Muscle layer of colon (tissue), 2 donors: ENCODE measurements around the gene ZFPM1.

Experiments used
- H3K27ac ChIP-seq: one replicate; pipeline ENCODE4 v1.7.0; 2013; ENCODE audit warnings: low read depth, mild to moderate bottlenecking, low read length, moderate library complexity
- H3K27me3 ChIP-seq, 2 donors: one replicate each; pipeline ENCODE4 v1.7.0; 2013; ENCODE audit warnings: low read length in 2 of 2, mild to moderate bottlenecking in 2 of 2; ENCODE audit not compliant: insufficient read depth in 2 of 2, control insufficient read depth in 1 of 2
- H3K36me3 ChIP-seq: one replicate; pipeline ENCODE4 v1.7.0; 2013; ENCODE audit warnings: mild to moderate bottlenecking, low read length; ENCODE audit not compliant: insufficient read depth
- H3K4me1 ChIP-seq: one replicate; pipeline ENCODE4 v1.7.0; 2013; ENCODE audit warnings: mild to moderate bottlenecking, low read length; ENCODE audit not compliant: insufficient read depth
- H3K4me3 ChIP-seq, 2 donors: one replicate each; pipeline ENCODE4 v1.7.0; 2013; ENCODE audit warnings: low read length in 2 of 2, low read depth in 1 of 2, mild to moderate bottlenecking in 1 of 2, moderate library complexity in 1 of 2
- H3K9ac ChIP-seq: one replicate; pipeline ENCODE4 v1.7.0; 2013; ENCODE audit warnings: low read length
- H3K9me3 ChIP-seq: one replicate; pipeline ENCODE4 v1.7.0; 2013; ENCODE audit warnings: mild to moderate bottlenecking, low read length
- donor health status: abdominal sarcoma.
- donor health status: Adenocarcinoma of cecum.

Gene ZFPM1

GRCh38 chr16:88436796-88437195, 16.3 kb upstream of the ZFPM1 start:
- Histone ChIP-seq H3K27ac (no peak overlapping the region), H3K27me3 (peaks cover 0 to 31% of the 10 kb centered on the region in 2 donors), H3K4me1 (no peaks in the 10 kb centered on the region), H3K9ac (no peak overlapping the region), H3K4me3 (no peak overlapping the region), H3K9me3 (no peaks in the 10 kb centered on the region), H3K36me3 (no peaks in the 10 kb centered on the region)

GRCh38 chr16:88437367-88437964, 15.6 kb upstream of the ZFPM1 start:
- peaks cover 0 to 29% of the 10 kb centered on the region in 2 donors for H3K27me3 ChIP-seq
- H3K4me1 ChIP-seq, result no peaks in the 10 kb centered on the region
- H3K9me3 ChIP-seq, result no peaks in the 10 kb centered on the region
- no peaks in the 10 kb centered on the region for H3K36me3 ChIP-seq
- H3K9ac ChIP-seq, result no peak overlapping the region
- no peak overlapping the region for H3K27ac ChIP-seq
- H3K4me3 ChIP-seq, result no peak overlapping the region

GRCh38 chr16:88438084-88438870, 14.8 kb upstream of the ZFPM1 start:
- no peak overlapping the region for H3K4me3 ChIP-seq
- H3K36me3 ChIP-seq, result no peaks in the 10 kb centered on the region

GRCh38 chr16:88439016-88439415, 14.1 kb upstream of the ZFPM1 start:
- no peak overlapping the region for H3K27ac ChIP-seq

More at GRCh38 chr16:88438084-88438870, 14.8 kb upstream of the ZFPM1 start:
- peaks cover 0 to 29% of the 10 kb centered on the region in 2 donors for H3K27me3 ChIP-seq
- no peak overlapping the region for H3K27ac ChIP-seq
- H3K9ac ChIP-seq, result no peak overlapping the region
- H3K4me1 ChIP-seq, result no peaks in the 10 kb centered on the region
- H3K9me3 ChIP-seq, result no peaks in the 10 kb centered on the region

GRCh38 chr16:88439706-88440105, 13.4 kb upstream of the ZFPM1 start:
- Histone ChIP-seq H3K36me3 (no peaks in the 10 kb centered on the region), H3K4me1 (no peaks in the 10 kb centered on the region), H3K27ac (no peak overlapping the region), H3K27me3 (peaks cover 0 to 27% of the 10 kb centered on the region in 2 donors), H3K4me3 (no peak overlapping the region), H3K9ac (no peak overlapping the region), H3K9me3 (no peaks in the 10 kb centered on the region)

More at GRCh38 chr16:88439016-88439415, 14.1 kb upstream of the ZFPM1 start:
- H3K9ac ChIP-seq, result no peak overlapping the region
- H3K9me3 ChIP-seq, result no peaks in the 10 kb centered on the region
- H3K4me3 ChIP-seq, result no peak overlapping the region
- no peaks in the 10 kb centered on the region for H3K4me1 ChIP-seq
- peaks cover 0 to 26% of the 10 kb centered on the region in 2 donors for H3K27me3 ChIP-seq
- no peaks in the 10 kb centered on the region for H3K36me3 ChIP-seq

- Histone ChIP-seq H3K9me3 (no peaks in the 10 kb centered on the region), H3K27me3 (peaks cover 0 to 30% of the 10 kb centered on the region in 2 donors), H3K9ac (no peak overlapping the region), H3K36me3 (no peaks in the 10 kb centered on the region), H3K27ac (no peak overlapping the region), H3K4me1 (no peaks in the 10 kb centered on the region), H3K4me3 (no peak overlapping the region)
Observed at GRCh38 chr16:88440111-88440510, 13.0 kb upstream of the ZFPM1 start.

GRCh38 chr16:88440686-88441405, 12.2 kb upstream of the ZFPM1 start:
- Histone ChIP-seq H3K9me3 (no peaks in the 10 kb centered on the region), H3K36me3 (no peaks in the 10 kb centered on the region), H3K4me3 (no peak overlapping the region), H3K4me1 (no peaks in the 10 kb centered on the region), H3K9ac (no peak overlapping the region), H3K27ac (no peak overlapping the region), H3K27me3 (peaks cover 0 to 30% of the 10 kb centered on the region in 2 donors)

GRCh38 chr16:88441460-88441859, 11.6 kb upstream of the ZFPM1 start:
- Histone ChIP-seq H3K4me1 (no peaks in the 10 kb centered on the region), H3K4me3 (no peak overlapping the region), H3K27ac (no peak overlapping the region), H3K36me3 (no peaks in the 10 kb centered on the region), H3K9me3 (no peaks in the 10 kb centered on the region), H3K9ac (no peak overlapping the region), H3K27me3 (peaks cover 0 to 30% of the 10 kb centered on the region in 2 donors)

- Histone ChIP-seq H3K27me3 (peaks cover 0 to 23% of the 10 kb centered on the region in 2 donors), H3K9ac (no peak overlapping the region)
Observed at GRCh38 chr16:88442383-88442726, 10.7 kb upstream of the ZFPM1 start.

GRCh38 chr16:88442727-88443576, 10.1 kb upstream of the ZFPM1 start:
- no peaks in the 10 kb centered on the region for H3K9me3 ChIP-seq
- peaks cover 0 to 17% of the 10 kb centered on the region in 2 donors for H3K27me3 ChIP-seq
- no peak overlapping the region for H3K9ac ChIP-seq
- H3K4me3 ChIP-seq, result no peak overlapping the region
- no peak overlapping the region for H3K27ac ChIP-seq
- no peaks in the 10 kb centered on the region for H3K36me3 ChIP-seq
- H3K4me1 ChIP-seq, result no peaks in the 10 kb centered on the region

More at GRCh38 chr16:88442383-88442726, 10.7 kb upstream of the ZFPM1 start:
- H3K9me3 ChIP-seq, result no peaks in the 10 kb centered on the region
- no peak overlapping the region for H3K4me3 ChIP-seq
- no peaks in the 10 kb centered on the region for H3K36me3 ChIP-seq
- no peak overlapping the region for H3K27ac ChIP-seq
- no peaks in the 10 kb centered on the region for H3K4me1 ChIP-seq
